Fibroblast of mammary gland (primary cell): ENCODE data around the gene CCSER1.
"Not testable (repeated sequence)": the region's sequence is repeated elsewhere in the genome, so short reads cannot be mapped to it uniquely, and the experiment has no call there.

Experiments used
- DNase-seq: peaks from one replicate; pipeline ENCODE4 v3.0.0-alpha.2; 2010; ENCODE audit warnings: low read depth
- H3K4me3 ChIP-seq: 2 replicates; pipeline ENCODE4 v1.5.1; 2011; ENCODE audit warnings: low read depth, mild to moderate bottlenecking, low read length, moderate library complexity; ENCODE audit not compliant: control insufficient read depth
- CTCF ChIP-seq: conservative IDR thresholded peaks from 2 replicates; pipeline ENCODE4 v1.5.1; 2011; ENCODE audit warnings: low read depth, low read length, inconsistent platforms; ENCODE audit not compliant: control insufficient read depth, insufficient read depth

Gene CCSER1

GRCh38 chr4:90888571-90888970 lies 761.4 kb downstream of the CCSER1 start:
- no peak for TF ChIP-seq CTCF
- DNase-seq: no peak

GRCh38 chr4:90889171-90889570 lies 762.0 kb downstream of the CCSER1 start:
- no peak for TF ChIP-seq CTCF
- no peak for DNase-seq
- no peak overlapping the region for H3K4me3 ChIP-seq

More at GRCh38 chr4:90888571-90888970, 761.4 kb downstream of the CCSER1 start:
- no peak overlapping the region for H3K4me3 ChIP-seq

GRCh38 chr4:90903413-90903812 lies 776.2 kb downstream of the CCSER1 start:
- not testable (repeated sequence) for H3K4me3 ChIP-seq, DNase-seq

GRCh38 chr4:90904021-90904420 lies 776.8 kb downstream of the CCSER1 start:
- no peak for DNase-seq
- H3K4me3 ChIP-seq: no peak overlapping the region
- no peak for TF ChIP-seq CTCF

- no peak overlapping the region for H3K4me3 ChIP-seq
- DNase-seq: no peak
- TF ChIP-seq CTCF: no peak
These were observed 779.0 kb downstream of the CCSER1 start for GRCh38 chr4:90906239-90906638.

GRCh38 chr4:90911724-90912434 lies 784.7 kb downstream of the CCSER1 start:
- not testable (repeated sequence) for H3K4me3 ChIP-seq, DNase-seq

GRCh38 chr4:90922174-90922573 lies 795.0 kb downstream of the CCSER1 start:
- H3K4me3 ChIP-seq: no peak overlapping the region
- no peak for TF ChIP-seq CTCF
- DNase-seq: no peak

- no peak overlapping the region for H3K4me3 ChIP-seq
- no peak for DNase-seq
- TF ChIP-seq CTCF: no peak
These were observed 799.8 kb downstream of the CCSER1 start for GRCh38 chr4:90926957-90927356.
